A673 (cell line): ENCODE measurements around the gene DENND2C.

ENCODE experiments used
- EZH2 ChIP-seq: fragments of 200-600 bp; sonication (generic); IDR thresholded peaks from 2 replicates; pipeline ENCODE4 v1.6.1; 2017; ENCODE audit warnings: borderline replicate concordance, low read depth, mild to moderate bottlenecking, mixed read lengths, antibody characterized with exemption, low read length; ENCODE audit not compliant: poor library complexity, severe bottlenecking
- TF ChIP-seq, protein P1 (sequence below): fragments of 300-800, 200-600 bp; sonication (generic); conservative IDR thresholded peaks from 2 replicates; pipeline ENCODE4 v1.5.1; 2017; ENCODE audit warnings: low read depth, mild to moderate bottlenecking, antibody characterized with exemption, low read length, moderate library complexity, mixed read lengths

DNA sequence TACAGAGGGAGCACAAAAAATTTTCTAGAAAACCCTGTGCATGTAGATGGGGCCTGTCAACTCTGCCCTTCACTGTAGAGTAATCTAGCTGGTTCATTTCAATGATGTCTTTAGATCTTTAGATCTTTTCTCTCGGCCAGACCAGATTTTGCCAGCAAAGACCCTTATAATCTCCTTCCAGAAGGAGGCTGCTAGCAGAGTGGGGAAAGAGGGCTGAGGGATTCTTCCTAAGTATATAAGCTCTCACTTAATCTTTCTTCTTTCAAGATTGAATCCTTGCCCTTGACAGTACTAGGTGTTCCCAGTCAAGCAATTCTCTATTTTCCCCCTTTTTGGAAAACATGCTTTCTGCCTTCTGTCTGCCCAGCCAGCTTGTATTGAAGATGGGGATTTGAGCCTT lies 122.8 kb downstream of the DENND2C start:
- TF ChIP-seq, protein P1, sequence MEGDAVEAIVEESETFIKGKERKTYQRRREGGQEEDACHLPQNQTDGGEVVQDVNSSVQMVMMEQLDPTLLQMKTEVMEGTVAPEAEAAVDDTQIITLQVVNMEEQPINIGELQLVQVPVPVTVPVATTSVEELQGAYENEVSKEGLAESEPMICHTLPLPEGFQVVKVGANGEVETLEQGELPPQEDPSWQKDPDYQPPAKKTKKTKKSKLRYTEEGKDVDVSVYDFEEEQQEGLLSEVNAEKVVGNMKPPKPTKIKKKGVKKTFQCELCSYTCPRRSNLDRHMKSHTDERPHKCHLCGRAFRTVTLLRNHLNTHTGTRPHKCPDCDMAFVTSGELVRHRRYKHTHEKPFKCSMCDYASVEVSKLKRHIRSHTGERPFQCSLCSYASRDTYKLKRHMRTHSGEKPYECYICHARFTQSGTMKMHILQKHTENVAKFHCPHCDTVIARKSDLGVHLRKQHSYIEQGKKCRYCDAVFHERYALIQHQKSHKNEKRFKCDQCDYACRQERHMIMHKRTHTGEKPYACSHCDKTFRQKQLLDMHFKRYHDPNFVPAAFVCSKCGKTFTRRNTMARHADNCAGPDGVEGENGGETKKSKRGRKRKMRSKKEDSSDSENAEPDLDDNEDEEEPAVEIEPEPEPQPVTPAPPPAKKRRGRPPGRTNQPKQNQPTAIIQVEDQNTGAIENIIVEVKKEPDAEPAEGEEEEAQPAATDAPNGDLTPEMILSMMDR = no peak
- TF ChIP-seq EZH2 = no peak
